HepG2 (cell line): ENCODE measurements around the gene TEX53. TPM values are rescaled to one million over a fixed set of nuclear protein-coding genes. Genes with fewer than 3 reads are reported as not detected.

Source experiments
- ATAC-seq: fragments of 200-7000 bp; cut with Tn5 transposase; 3 replicates; pipeline ENCODE4 v1.9.1; 2020; ENCODE audit warnings: mild to moderate bottlenecking, moderate library complexity
- BruUV-seq: library from RNA; stranded (reverse); fragments of 400-500 nt; replicated peaks from 2 replicates; lab custom pipeline; 2021; lab: Mats Ljungman, UMichigan
- CTCF ChIA-PET: fragments of 300-600 bp; formaldehyde crosslinking; extraction: SDS; loops from one replicate; lab custom pipeline; 2021; ENCODE audit warnings: low total read pairs, inconsistent platforms, low intra/inter-chr PET ratio; lab: Yijun Ruan, JAX
- POLR2A ChIA-PET: fragments of 350-600 bp; sonication (Branson Sonifier 250); formaldehyde crosslinking; loops from one replicate; lab custom pipeline; 2020; ENCODE audit warnings: antibody characterized with exemption, inconsistent platforms; lab: Yijun Ruan, JAX
- DNase-seq: peaks from one replicate; pipeline ENCODE4 v3.0.0-alpha.2; 2015; ENCODE audit warnings: low spot score
- FAIRE-seq: peaks from 3 replicates; lab custom pipeline; 2011; peaks lifted over from hg19 to GRCh38; lab: Jason Lieb, UNC
- H2AFZ ChIP-seq: one replicate; pipeline ENCODE4 v1.6.1; 2011; ENCODE audit warnings: low read length, inconsistent platforms
- H3K27ac ChIP-seq: fragments of 300-600 bp; 3 replicates; pipeline ENCODE4 v1.8.0; 2011; ENCODE audit warnings: mixed run types, mild to moderate bottlenecking, mixed read lengths, low read length, inconsistent platforms; ENCODE audit not compliant: insufficient read depth; ENCODE audit errors: extremely low read length
- H3K27me3 ChIP-seq, 2 experiments: fragments of 200-600 bp in 1 of 2; 2 replicates in 1 of 2; 3 replicates in 1 of 2; pipeline versions ENCODE4 v1.6.0 to v1.8.0; 2011; ENCODE audit warnings: low read length in 2 of 2, mild to moderate bottlenecking in 2 of 2, moderate library complexity in 2 of 2, inconsistent platforms in 1 of 2; ENCODE audit not compliant: insufficient read depth in 2 of 2, control insufficient read depth in 1 of 2
- H3K36me3 ChIP-seq, 2 experiments: fragments of 200-600 bp in 1 of 2; replicated peaks in 1 of 2; 2 replicates in 1 of 2; 3 replicates in 1 of 2; pipeline versions ENCODE4 v1.5.1 to v1.8.0; 2011; ENCODE audit warnings: low read length in 2 of 2, inconsistent platforms in 1 of 2; ENCODE audit not compliant: insufficient read depth in 2 of 2, control insufficient read depth in 1 of 2
- H3K4me1 ChIP-seq: 2 replicates; pipeline ENCODE4 v1.5.1; 2012; ENCODE audit warnings: low read length, inconsistent platforms; ENCODE audit not compliant: insufficient read depth
- H3K4me2 ChIP-seq: 2 replicates; pipeline ENCODE4 v1.6.0; 2011; ENCODE audit warnings: low read depth, low read length, inconsistent platforms
- H3K4me3 ChIP-seq, 3 experiments: fragments of 200-600 bp in 1 of 3; sonication (generic), shearing (Covaris generic) in 1 of 3; replicated peaks in 1 of 3; 2 replicates each; pipeline ENCODE4 v1.5.1; 2011 to 2016; ENCODE audit warnings: low read length in 3 of 3, inconsistent platforms in 2 of 3, low read depth in 2 of 3, mild to moderate bottlenecking in 2 of 3, control low read depth in 1 of 3, mixed read lengths in 1 of 3; ENCODE audit not compliant: insufficient read depth in 1 of 3
- H3K79me2 ChIP-seq: one replicate; pipeline ENCODE4 v1.6.1; 2011; ENCODE audit warnings: low read length, inconsistent platforms; ENCODE audit not compliant: insufficient read depth
- H3K9ac ChIP-seq: 2 replicates; pipeline ENCODE4 v1.6.0; 2011; ENCODE audit warnings: mild to moderate bottlenecking, low read depth, low read length, inconsistent platforms; ENCODE audit not compliant: insufficient read depth
- H3K9me3 ChIP-seq: 2 replicates; pipeline ENCODE4 v1.5.1; 2012; ENCODE audit warnings: mild to moderate bottlenecking, low read length
- H4K20me1 ChIP-seq: 2 replicates; pipeline ENCODE4 v1.6.0; 2011; ENCODE audit warnings: inconsistent platforms, mild to moderate bottlenecking, low read length, moderate library complexity; ENCODE audit not compliant: insufficient read depth
- E2F2 ChIP-seq: sonication (generic); formaldehyde crosslinking; IDR thresholded peaks from 2 replicates; pipeline ENCODE4 v1.4.0; 2020; ENCODE audit warnings: missing genetic modification reagents, borderline replicate concordance
- GABPB1 ChIP-seq: IDR thresholded peaks from 2 replicates; pipeline ENCODE4 v1.6.1; 2016; ENCODE audit warnings: mild to moderate bottlenecking, missing genetic modification reagents, moderate library complexity, missing compliant biosample characterization
- GATAD2A ChIP-seq: IDR thresholded peaks from 2 replicates; pipeline ENCODE4 v1.6.1; 2016
- ISL2 ChIP-seq: sonication (generic); formaldehyde crosslinking; IDR thresholded peaks from 2 replicates; pipeline ENCODE4 v1.5.0; 2020; ENCODE audit warnings: missing genetic modification reagents
- TAF15 ChIP-seq: fragments of 200-400 bp; formaldehyde crosslinking; IDR thresholded peaks from one replicate; pipeline ENCODE4 v1.6.1; 2018; ENCODE audit warnings: mild to moderate bottlenecking, low read depth, low read length; ENCODE audit not compliant: poor library complexity, severe bottlenecking
- TSC22D2 ChIP-seq: sonication (generic); formaldehyde crosslinking; IDR thresholded peaks from 2 replicates; pipeline ENCODE4 v1.5.1; 2020; ENCODE audit warnings: missing genetic modification reagents, mild to moderate bottlenecking, borderline replicate concordance
- ZNF597 ChIP-seq: sonication (generic); formaldehyde crosslinking; IDR thresholded peaks from 2 replicates; pipeline ENCODE4 v1.5.0; 2020; ENCODE audit warnings: missing genetic modification reagents
- ZNF777 ChIP-seq: sonication (generic); formaldehyde crosslinking; IDR thresholded peaks from 2 replicates; pipeline ENCODE4 v1.4.0; 2020; ENCODE audit warnings: missing genetic modification reagents
- WGBS: methylation state at CpG from one replicate; pipeline ENCODE4 v1.1.6; 2017; ENCODE audit warnings: low lambda C conversion rate; 5-methylcytosine and 5-hydroxymethylcytosine counted together
- in situ Hi-C: cut with HindIII; loops from 2 replicates; pipeline ENCODE4 v1.10.0; 2017; ENCODE audit warnings: low pct_unique_long_range_greater_than_20kb; ENCODE audit not compliant: extremely low pct_ligation_motif_present
- intact Hi-C: fragments of 100-400 bp; cut with micrococcal nuclease; formaldehyde crosslinking; loops from one replicate; pipeline ENCODE4 v1.10.0; 2022; ENCODE audit not compliant: unreplicated experiment
- polyA plus RNA-seq, 8 experiments: library from polyadenylated mRNA; depleted of rRNA in 3 of 8; stranded (reverse) in 7 of 8; unstranded in 1 of 8; fragments of >200 nt; fragmentation: Illumina TruSeq in 4 of 8; extraction: Trizol in 4 of 8; gene quantifications; 2 replicates each; pipeline versions ENCODE4 v1.2.1 to v1.2.3, GENCODE V29; 2011 to 2016; ENCODE audit warnings: low read depth in 4 of 8, missing spikeins in 1 of 8, mixed read lengths in 1 of 8; ENCODE audit not compliant: insufficient read depth in 1 of 8
- total RNA-seq, 5 experiments: library from RNA; depleted of rRNA; stranded (reverse); fragments of >200 nt; fragmentation: Illumina TruSeq; extraction: Trizol; gene quantifications; 2 replicates each; pipeline ENCODE4 v1.2.3, GENCODE V29; 2016; ENCODE audit warnings: low read depth in 1 of 5
- TF ChIP-seq, protein P1 (sequence below): sonication (generic); formaldehyde crosslinking; IDR thresholded peaks from 2 replicates; pipeline ENCODE4 v1.8.0; 2022; ENCODE audit warnings: mild to moderate bottlenecking, missing genetic modification reagents, moderate library complexity
- TF ChIP-seq, protein P2 (sequence below): sonication (generic); formaldehyde crosslinking; IDR thresholded peaks from 2 replicates; pipeline ENCODE4 v1.5.1; 2020; ENCODE audit warnings: mild to moderate bottlenecking, missing genetic modification reagents, moderate library complexity
- TF ChIP-seq, protein P3 (sequence below): sonication (generic); formaldehyde crosslinking; IDR thresholded peaks from 2 replicates; pipeline ENCODE4 v1.8.1; 2022; ENCODE audit warnings: mild to moderate bottlenecking, missing genetic modification reagents
- TF ChIP-seq, protein P4 (sequence below): sonication (generic); formaldehyde crosslinking; conservative IDR thresholded peaks from 2 replicates; pipeline ENCODE4 v1.8.0; 2022; ENCODE audit warnings: missing genetic modification reagents
- TF ChIP-seq, protein P5 (sequence below): sonication (generic); formaldehyde crosslinking; IDR thresholded peaks from 2 replicates; pipeline ENCODE4 v1.4.0; 2020; ENCODE audit warnings: mild to moderate bottlenecking, missing genetic modification reagents

The TEX53 gene
- total and polyA plus RNA-seq, 2 of the 13 experiments (the other 11 are each of a cell fraction or from before 2014, with no cell fraction given), result not detected

DNA sequence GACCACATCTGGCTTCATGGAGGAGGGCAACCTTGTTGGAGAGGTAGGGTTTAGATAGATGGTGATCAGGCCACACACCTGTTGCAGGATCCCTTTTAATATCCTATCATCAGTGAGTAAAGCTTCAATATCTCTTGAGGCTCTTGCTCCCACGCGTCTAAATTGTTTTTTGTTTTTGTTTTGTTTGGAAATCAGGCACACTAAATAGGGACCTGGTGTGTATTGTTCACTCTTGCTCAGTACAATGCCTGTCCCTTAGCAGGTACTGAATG is 49.1 kb downstream of the TEX53 start:
- Histone ChIP-seq H3K36me3 (no peaks in the 10 kb centered on the region), H3K79me2 (peaks cover 3% of the 10 kb centered on the region), H3K27ac (no peak overlapping the region), H2AFZ (no peak overlapping the region), H4K20me1 (no peaks in the 10 kb centered on the region), H3K27me3 (no peaks in the 10 kb centered on the region; a peak in 1 of 5 replicates), H3K4me1 (peaks cover 40% of the 10 kb centered on the region), H3K4me3 (no peak overlapping the region), H3K9ac (no peak overlapping the region), H3K4me2 (no peak overlapping the region), H3K9me3 (no peaks in the 10 kb centered on the region)
- ChIA-PET POLR2A (no interaction called here), CTCF (no interaction called here)
- no TSS peak for BruUV-seq
- FAIRE-seq, result no peak
- no peak for DNase-seq
- WGBS, result 100% methylated on average over 2 of the region's 2 CpGs
- in situ Hi-C loops (no loop called here), intact Hi-C loops (no loop called here)
- ATAC-seq, result no peak
- TF ChIP-seq TSC22D2 (CRISPR knock-in tag) (no peak), GATAD2A (no peak), TAF15 (no peak), ISL2 (CRISPR knock-in tag) (no peak), E2F2 (CRISPR knock-in tag) (no peak), GABPB1 (CRISPR knock-in tag) (no peak), ZNF777 (no peak), ZNF597 (CRISPR knock-in tag) (no peak)
- TF ChIP-seq, protein P1, sequence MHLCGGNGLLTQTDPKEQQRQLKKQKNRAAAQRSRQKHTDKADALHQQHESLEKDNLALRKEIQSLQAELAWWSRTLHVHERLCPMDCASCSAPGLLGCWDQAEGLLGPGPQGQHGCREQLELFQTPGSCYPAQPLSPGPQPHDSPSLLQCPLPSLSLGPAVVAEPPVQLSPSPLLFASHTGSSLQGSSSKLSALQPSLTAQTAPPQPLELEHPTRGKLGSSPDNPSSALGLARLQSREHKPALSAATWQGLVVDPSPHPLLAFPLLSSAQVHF (CRISPR knock-in tag), result no peak
- TF ChIP-seq, protein P2, sequence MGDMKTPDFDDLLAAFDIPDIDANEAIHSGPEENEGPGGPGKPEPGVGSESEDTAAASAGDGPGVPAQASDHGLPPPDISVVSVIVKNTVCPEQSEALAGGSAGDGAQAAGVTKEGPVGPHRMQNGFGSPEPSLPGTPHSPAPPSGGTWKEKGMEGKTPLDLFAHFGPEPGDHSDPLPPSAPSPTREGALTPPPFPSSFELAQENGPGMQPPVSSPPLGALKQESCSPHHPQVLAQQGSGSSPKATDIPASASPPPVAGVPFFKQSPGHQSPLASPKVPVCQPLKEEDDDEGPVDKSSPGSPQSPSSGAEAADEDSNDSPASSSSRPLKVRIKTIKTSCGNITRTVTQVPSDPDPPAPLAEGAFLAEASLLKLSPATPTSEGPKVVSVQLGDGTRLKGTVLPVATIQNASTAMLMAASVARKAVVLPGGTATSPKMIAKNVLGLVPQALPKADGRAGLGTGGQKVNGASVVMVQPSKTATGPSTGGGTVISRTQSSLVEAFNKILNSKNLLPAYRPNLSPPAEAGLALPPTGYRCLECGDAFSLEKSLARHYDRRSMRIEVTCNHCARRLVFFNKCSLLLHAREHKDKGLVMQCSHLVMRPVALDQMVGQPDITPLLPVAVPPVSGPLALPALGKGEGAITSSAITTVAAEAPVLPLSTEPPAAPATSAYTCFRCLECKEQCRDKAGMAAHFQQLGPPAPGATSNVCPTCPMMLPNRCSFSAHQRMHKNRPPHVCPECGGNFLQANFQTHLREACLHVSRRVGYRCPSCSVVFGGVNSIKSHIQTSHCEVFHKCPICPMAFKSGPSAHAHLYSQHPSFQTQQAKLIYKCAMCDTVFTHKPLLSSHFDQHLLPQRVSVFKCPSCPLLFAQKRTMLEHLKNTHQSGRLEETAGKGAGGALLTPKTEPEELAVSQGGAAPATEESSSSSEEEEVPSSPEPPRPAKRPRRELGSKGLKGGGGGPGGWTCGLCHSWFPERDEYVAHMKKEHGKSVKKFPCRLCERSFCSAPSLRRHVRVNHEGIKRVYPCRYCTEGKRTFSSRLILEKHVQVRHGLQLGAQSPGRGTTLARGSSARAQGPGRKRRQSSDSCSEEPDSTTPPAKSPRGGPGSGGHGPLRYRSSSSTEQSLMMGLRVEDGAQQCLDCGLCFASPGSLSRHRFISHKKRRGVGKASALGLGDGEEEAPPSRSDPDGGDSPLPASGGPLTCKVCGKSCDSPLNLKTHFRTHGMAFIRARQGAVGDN (CRISPR knock-in tag), result no peak
- TF ChIP-seq, protein P3, sequence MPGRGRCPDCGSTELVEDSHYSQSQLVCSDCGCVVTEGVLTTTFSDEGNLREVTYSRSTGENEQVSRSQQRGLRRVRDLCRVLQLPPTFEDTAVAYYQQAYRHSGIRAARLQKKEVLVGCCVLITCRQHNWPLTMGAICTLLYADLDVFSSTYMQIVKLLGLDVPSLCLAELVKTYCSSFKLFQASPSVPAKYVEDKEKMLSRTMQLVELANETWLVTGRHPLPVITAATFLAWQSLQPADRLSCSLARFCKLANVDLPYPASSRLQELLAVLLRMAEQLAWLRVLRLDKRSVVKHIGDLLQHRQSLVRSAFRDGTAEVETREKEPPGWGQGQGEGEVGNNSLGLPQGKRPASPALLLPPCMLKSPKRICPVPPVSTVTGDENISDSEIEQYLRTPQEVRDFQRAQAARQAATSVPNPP (CRISPR knock-in tag), result no peak
- TF ChIP-seq, protein P4, sequence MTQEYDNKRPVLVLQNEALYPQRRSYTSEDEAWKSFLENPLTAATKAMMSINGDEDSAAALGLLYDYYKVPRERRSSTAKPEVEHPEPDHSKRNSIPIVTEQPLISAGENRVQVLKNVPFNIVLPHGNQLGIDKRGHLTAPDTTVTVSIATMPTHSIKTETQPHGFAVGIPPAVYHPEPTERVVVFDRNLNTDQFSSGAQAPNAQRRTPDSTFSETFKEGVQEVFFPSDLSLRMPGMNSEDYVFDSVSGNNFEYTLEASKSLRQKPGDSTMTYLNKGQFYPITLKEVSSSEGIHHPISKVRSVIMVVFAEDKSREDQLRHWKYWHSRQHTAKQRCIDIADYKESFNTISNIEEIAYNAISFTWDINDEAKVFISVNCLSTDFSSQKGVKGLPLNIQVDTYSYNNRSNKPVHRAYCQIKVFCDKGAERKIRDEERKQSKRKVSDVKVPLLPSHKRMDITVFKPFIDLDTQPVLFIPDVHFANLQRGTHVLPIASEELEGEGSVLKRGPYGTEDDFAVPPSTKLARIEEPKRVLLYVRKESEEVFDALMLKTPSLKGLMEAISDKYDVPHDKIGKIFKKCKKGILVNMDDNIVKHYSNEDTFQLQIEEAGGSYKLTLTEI (CRISPR knock-in tag), result no peak
- TF ChIP-seq, protein P5, sequence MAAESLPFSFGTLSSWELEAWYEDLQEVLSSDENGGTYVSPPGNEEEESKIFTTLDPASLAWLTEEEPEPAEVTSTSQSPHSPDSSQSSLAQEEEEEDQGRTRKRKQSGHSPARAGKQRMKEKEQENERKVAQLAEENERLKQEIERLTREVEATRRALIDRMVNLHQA (CRISPR knock-in tag), result no peak
